Peyer's patch (tissue), 4 donors: ENCODE results near the gene FAT1.

Experiments
- POLR2A ChIP-seq, 2 donors: fragments of 450-650 bp; IDR thresholded peaks; one replicate each; pipeline ENCODE4 v1.5.1; 2017; ENCODE audit warnings: antibody characterized with exemption in 2 of 2, mild to moderate bottlenecking in 2 of 2, moderate library complexity in 2 of 2
- TF ChIP-seq, protein P1 (sequence below), 6 experiments: fragments of 450-650 bp in 4 of 6; fragments of 200-600 bp in 2 of 6; sonication (generic) in 1 of 6; IDR thresholded peaks; one replicate each; pipeline ENCODE4 v1.5.1; 2017 to 2019; ENCODE audit warnings: antibody characterized with exemption in 6 of 6, mild to moderate bottlenecking in 3 of 6, moderate library complexity in 1 of 6

DNA sequence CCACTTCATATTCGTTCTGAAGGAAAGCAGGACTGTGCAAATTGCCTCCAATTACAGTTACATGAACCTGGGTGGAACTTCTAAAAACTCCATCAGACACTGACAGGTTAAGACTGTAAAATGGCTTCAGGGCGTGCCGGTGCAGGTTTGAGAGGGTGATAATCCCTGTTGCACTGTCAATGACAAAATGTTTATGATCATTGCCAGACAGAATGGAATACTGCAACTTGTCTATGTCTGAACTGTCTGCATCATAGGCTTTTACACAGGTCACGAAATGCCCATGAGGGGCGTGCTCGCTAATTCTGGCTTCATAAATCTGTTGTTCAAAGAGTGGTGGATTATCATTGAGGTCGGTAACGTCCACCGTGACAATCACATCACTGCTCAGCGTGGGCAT is 104.6 kb downstream of the FAT1 start:
- TF ChIP-seq, protein P1, sequence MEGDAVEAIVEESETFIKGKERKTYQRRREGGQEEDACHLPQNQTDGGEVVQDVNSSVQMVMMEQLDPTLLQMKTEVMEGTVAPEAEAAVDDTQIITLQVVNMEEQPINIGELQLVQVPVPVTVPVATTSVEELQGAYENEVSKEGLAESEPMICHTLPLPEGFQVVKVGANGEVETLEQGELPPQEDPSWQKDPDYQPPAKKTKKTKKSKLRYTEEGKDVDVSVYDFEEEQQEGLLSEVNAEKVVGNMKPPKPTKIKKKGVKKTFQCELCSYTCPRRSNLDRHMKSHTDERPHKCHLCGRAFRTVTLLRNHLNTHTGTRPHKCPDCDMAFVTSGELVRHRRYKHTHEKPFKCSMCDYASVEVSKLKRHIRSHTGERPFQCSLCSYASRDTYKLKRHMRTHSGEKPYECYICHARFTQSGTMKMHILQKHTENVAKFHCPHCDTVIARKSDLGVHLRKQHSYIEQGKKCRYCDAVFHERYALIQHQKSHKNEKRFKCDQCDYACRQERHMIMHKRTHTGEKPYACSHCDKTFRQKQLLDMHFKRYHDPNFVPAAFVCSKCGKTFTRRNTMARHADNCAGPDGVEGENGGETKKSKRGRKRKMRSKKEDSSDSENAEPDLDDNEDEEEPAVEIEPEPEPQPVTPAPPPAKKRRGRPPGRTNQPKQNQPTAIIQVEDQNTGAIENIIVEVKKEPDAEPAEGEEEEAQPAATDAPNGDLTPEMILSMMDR (IDR thresholded peaks at IDR 0.05) = no peak
- TF ChIP-seq POLR2A (IDR thresholded peaks at IDR 0.05) = no peak
